ENCODE results near the gene MYH8. TPM values are rescaled to one million over a fixed set of nuclear protein-coding genes. Genes with fewer than 3 reads are reported as not detected.

MYH8 gene
- total RNA-seq, 1 experiment from 2014 or later, result not detected

DNA sequence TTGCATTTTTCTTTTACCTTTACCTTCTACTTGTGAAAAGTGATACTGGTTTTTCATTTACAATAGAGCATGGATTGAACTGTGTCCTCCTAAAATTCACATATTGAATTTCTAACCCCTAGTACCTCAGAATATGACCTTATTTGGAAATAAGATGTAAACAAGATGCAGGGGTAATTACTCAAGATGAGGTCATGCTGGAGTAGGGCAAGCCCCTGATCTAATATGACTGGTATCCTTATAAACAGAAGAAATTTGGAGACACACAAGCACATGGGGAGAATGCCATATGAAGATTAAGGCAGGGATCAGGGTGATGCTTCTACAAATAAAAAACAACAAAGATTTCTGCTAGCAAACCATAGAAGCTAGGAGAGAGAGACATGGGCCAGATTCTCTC lies 61.2 kb downstream of the MYH8 start (continued):
- TF ChIP-seq, protein P1, sequence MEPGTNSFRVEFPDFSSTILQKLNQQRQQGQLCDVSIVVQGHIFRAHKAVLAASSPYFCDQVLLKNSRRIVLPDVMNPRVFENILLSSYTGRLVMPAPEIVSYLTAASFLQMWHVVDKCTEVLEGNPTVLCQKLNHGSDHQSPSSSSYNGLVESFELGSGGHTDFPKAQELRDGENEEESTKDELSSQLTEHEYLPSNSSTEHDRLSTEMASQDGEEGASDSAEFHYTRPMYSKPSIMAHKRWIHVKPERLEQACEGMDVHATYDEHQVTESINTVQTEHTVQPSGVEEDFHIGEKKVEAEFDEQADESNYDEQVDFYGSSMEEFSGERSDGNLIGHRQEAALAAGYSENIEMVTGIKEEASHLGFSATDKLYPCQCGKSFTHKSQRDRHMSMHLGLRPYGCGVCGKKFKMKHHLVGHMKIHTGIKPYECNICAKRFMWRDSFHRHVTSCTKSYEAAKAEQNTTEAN (CRISPR knock-in tag; IDR thresholded peaks at IDR 0.05), result no peak
- TF ChIP-seq, protein P2, sequence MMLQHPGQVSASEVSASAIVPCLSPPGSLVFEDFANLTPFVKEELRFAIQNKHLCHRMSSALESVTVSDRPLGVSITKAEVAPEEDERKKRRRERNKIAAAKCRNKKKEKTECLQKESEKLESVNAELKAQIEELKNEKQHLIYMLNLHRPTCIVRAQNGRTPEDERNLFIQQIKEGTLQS (CRISPR knock-in tag; conservative IDR thresholded peaks at IDR 0.05), result no peak
- TF ChIP-seq, protein P3, sequence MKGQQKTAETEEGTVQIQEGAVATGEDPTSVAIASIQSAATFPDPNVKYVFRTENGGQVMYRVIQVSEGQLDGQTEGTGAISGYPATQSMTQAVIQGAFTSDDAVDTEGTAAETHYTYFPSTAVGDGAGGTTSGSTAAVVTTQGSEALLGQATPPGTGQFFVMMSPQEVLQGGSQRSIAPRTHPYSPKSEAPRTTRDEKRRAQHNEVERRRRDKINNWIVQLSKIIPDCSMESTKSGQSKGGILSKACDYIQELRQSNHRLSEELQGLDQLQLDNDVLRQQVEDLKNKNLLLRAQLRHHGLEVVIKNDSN (CRISPR knock-in tag; IDR thresholded peaks at IDR 0.05), result no peak
- no peak for TF ChIP-seq EMX1 (CRISPR knock-in tag; IDR thresholded peaks at IDR 0.05)
- no peak for TF ChIP-seq JAZF1 (CRISPR knock-in tag; IDR thresholded peaks at IDR 0.05)
- TF ChIP-seq, protein P4, sequence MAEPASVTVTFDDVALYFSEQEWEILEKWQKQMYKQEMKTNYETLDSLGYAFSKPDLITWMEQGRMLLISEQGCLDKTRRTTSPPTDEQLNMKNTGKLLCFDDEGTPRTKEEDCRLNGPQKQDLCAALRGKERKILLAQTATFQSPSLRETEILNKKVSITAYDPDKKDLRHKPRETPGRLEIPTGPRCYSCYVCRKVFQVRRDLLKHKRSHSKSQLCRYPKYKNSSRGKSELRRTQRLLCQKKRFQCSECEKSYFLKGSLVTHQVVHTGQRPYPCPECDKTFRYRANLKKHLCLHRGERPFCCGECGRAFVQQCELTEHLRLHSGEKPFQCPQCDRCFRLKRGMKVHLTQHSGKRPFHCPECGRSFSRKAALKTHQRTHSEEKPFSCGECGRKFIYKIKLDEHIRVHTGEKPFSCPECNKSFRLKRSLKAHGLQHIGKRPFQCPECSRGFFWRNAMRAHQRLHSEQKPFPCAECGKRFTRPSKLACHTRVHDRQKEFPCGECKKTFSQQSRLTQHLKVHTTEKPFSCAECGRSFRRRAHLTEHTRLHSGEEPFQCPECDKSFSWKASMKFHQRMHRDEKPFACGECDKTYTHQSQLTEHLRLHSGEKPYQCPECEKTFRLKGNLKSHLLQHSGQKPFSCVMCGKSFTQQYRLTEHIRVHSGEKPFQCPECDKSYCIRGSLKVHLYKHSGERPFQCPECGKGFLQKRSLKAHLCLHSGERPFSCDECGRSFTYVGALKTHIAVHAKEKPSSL (CRISPR knock-in tag; conservative IDR thresholded peaks at IDR 0.05), result no peak

DNA sequence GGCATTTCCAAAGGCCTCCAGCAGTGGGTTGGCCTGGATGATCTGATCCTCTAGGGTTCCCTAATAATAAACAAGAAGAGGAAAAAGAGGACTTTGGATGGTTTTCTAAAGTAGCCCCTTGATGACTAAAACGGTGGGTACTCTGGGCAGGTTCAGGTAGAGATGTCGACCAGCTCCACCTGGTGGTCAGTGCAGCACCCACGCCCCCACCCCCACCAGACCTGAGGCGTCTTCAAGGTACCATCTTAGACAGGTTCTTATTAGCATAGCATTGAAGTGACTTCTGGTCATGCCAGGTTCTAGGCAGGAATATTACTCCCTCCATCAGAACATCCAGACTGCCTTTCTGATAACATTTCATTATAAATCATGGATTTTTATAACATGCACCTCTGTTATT lies 64.0 kb downstream of the MYH8 start:
- Mint-ChIP-seq H3K27me3 (ENCODE audit: low read depth) (no peaks in the 10 kb centered on the region), H3K4me1 (0 out of 2 replicates have a peak, but pooled peaks cover 2% of the 10 kb centered on the region), H3K4me3 (no peak overlapping the region), H3K27ac (no peak overlapping the region), H3K9me3 (peaks cover 5% of the 10 kb centered on the region), H3K36me3 (no peaks in the 10 kb centered on the region)
- CTCF ChIA-PET, result interaction anchor here (0.5 to 2.4 kb wide), 21 partner anchors 9 to 260 kb away, joined by 3 to 12 read pairs (median 4); partner anchors contain the start of gene MYH13
- ATAC-seq (peak; percentile 88), DNase-seq (ENCODE audit: low spot score) (peak; percentile 72)
- TF ChIP-seq NR2C2 (CRISPR knock-in tag; IDR thresholded peaks at IDR 0.05), result no peak
- TF ChIP-seq, protein P5, sequence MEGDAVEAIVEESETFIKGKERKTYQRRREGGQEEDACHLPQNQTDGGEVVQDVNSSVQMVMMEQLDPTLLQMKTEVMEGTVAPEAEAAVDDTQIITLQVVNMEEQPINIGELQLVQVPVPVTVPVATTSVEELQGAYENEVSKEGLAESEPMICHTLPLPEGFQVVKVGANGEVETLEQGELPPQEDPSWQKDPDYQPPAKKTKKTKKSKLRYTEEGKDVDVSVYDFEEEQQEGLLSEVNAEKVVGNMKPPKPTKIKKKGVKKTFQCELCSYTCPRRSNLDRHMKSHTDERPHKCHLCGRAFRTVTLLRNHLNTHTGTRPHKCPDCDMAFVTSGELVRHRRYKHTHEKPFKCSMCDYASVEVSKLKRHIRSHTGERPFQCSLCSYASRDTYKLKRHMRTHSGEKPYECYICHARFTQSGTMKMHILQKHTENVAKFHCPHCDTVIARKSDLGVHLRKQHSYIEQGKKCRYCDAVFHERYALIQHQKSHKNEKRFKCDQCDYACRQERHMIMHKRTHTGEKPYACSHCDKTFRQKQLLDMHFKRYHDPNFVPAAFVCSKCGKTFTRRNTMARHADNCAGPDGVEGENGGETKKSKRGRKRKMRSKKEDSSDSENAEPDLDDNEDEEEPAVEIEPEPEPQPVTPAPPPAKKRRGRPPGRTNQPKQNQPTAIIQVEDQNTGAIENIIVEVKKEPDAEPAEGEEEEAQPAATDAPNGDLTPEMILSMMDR (IDR thresholded peaks at IDR 0.05), result peak; percentile 58
- no peak for TF ChIP-seq ESRRA (CRISPR knock-in tag; IDR thresholded peaks at IDR 0.05; ENCODE audit: borderline replicate concordance)
- no peak for TF ChIP-seq ZNF396 (CRISPR knock-in tag; IDR thresholded peaks at IDR 0.05; ENCODE audit: borderline replicate concordance)
- POLR2A ChIA-PET, result no interaction called here

DNA sequence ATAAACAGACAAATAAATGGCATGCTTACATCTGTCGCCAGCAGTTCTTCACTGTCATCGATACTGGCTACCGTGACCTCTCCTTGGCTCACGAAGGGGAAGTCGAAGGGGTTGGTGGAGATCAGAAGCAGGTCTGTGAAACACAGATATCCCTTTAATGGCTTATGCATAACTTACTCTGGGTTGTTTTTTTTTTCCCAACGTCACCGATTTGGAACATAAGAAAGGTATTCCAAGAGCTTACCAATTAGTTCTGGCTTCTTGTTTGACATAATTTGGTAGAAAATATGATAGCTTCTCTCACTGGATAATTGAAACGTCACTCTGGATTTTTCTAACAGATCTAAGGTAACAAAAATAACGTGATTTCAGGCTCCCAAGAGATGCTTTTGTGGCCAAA lies 67.1 kb downstream of the MYH8 start:
- no peak for ATAC-seq
- TF ChIP-seq CREB1 (CRISPR knock-in tag; IDR thresholded peaks at IDR 0.05), result no peak
- TF ChIP-seq RORB (CRISPR knock-in tag; IDR thresholded peaks at IDR 0.05), result no peak
- TF ChIP-seq MYBL2 (CRISPR knock-in tag; IDR thresholded peaks at IDR 0.05), result no peak
- no peak for TF ChIP-seq ZNF423 (CRISPR knock-in tag; IDR thresholded peaks at IDR 0.05)
- no peak for TF ChIP-seq TEAD4 (CRISPR knock-in tag; IDR thresholded peaks at IDR 0.05)
- TF ChIP-seq ZNF396 (CRISPR knock-in tag; IDR thresholded peaks at IDR 0.05; ENCODE audit: borderline replicate concordance), result no peak
- TF ChIP-seq JUN (CRISPR knock-in tag; IDR thresholded peaks at IDR 0.05), result no peak
- TF ChIP-seq SOX15 (CRISPR knock-in tag; IDR thresholded peaks at IDR 0.05), result no peak
- TF ChIP-seq, protein P6, sequence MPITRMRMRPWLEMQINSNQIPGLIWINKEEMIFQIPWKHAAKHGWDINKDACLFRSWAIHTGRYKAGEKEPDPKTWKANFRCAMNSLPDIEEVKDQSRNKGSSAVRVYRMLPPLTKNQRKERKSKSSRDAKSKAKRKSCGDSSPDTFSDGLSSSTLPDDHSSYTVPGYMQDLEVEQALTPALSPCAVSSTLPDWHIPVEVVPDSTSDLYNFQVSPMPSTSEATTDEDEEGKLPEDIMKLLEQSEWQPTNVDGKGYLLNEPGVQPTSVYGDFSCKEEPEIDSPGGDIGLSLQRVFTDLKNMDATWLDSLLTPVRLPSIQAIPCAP (CRISPR knock-in tag; IDR thresholded peaks at IDR 0.05), result no peak
- TF ChIP-seq, protein P7, sequence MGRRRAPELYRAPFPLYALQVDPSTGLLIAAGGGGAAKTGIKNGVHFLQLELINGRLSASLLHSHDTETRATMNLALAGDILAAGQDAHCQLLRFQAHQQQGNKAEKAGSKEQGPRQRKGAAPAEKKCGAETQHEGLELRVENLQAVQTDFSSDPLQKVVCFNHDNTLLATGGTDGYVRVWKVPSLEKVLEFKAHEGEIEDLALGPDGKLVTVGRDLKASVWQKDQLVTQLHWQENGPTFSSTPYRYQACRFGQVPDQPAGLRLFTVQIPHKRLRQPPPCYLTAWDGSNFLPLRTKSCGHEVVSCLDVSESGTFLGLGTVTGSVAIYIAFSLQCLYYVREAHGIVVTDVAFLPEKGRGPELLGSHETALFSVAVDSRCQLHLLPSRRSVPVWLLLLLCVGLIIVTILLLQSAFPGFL (CRISPR knock-in tag; IDR thresholded peaks at IDR 0.05; ENCODE audit: borderline replicate concordance), result no peak
- no peak for TF ChIP-seq HMGA2 (CRISPR knock-in tag; IDR thresholded peaks at IDR 0.05)
- TF ChIP-seq, protein P8, sequence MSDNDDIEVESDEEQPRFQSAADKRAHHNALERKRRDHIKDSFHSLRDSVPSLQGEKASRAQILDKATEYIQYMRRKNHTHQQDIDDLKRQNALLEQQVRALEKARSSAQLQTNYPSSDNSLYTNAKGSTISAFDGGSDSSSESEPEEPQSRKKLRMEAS (CRISPR knock-in tag; IDR thresholded peaks at IDR 0.05), result no peak
- TF ChIP-seq ZBTB21 (CRISPR knock-in tag; IDR thresholded peaks at IDR 0.05; ENCODE audit: borderline replicate concordance), result no peak
- TF ChIP-seq ZNF671 (CRISPR knock-in tag; IDR thresholded peaks at IDR 0.05), result no peak
- TF ChIP-seq NR1H2 (CRISPR knock-in tag; IDR thresholded peaks at IDR 0.05), result no peak
- CTCF ChIA-PET, result interaction anchor here (1.0 to 3.3 kb wide), 2 partner anchors 264 to 274 kb away, joined by 4 to 9 read pairs; no protein-coding TSS in a partner anchor
- H3K4me3 Mint-ChIP-seq, result no peak overlapping the region
- H3K36me3 Mint-ChIP-seq, result no peaks in the 10 kb centered on the region
- no peaks in the 10 kb centered on the region for H3K27me3 Mint-ChIP-seq (ENCODE audit: low read depth)
- H3K4me1 Mint-ChIP-seq, result 0 out of 2 replicates have a peak, but pooled peaks cover 2% of the 10 kb centered on the region
- H3K9me3 Mint-ChIP-seq, result peaks cover 13% of the 10 kb centered on the region
- no peak overlapping the region for H3K27ac Mint-ChIP-seq
- POLR2A ChIA-PET, result no interaction called here
- DNase-seq (ENCODE audit: low spot score), result no peak

Measured in WTC11 (cell line).